GM21360 (cell line): ENCODE data around the gene EIF2B2.

Source experiments
- ATAC-seq: cut with Tn5 transposase; IDR thresholded peaks from one replicate; pipeline ENCODE4 v1.9.1; 2021; ENCODE audit warnings: mild to moderate bottlenecking, moderate library complexity; ENCODE audit not compliant: unreplicated experiment

EIF2B2 gene

GRCh38 chr14:74973905-74974363, 28.8 kb upstream of the EIF2B2 start:
- no peak for ATAC-seq

GRCh38 chr14:74974364-74975058, 28.2 kb upstream of the EIF2B2 start:
- ATAC-seq, result no peak

- ATAC-seq, result no peak
Observed at GRCh38 chr14:74975059-74975810, 27.5 kb upstream of the EIF2B2 start.

GRCh38 chr14:74976264-74977113, 26.2 kb upstream of the EIF2B2 start:
- ATAC-seq, result no peak

GRCh38 chr14:74977164-74977900, 25.4 kb upstream of the EIF2B2 start:
- no peak for ATAC-seq

- ATAC-seq, result no peak
Observed at GRCh38 chr14:74977901-74978385, 24.8 kb upstream of the EIF2B2 start.

- ATAC-seq, result no peak
Observed at GRCh38 chr14:74978416-74978947, 24.2 kb upstream of the EIF2B2 start.

- ATAC-seq, result no peak
Observed at GRCh38 chr14:74979029-74979428, 23.7 kb upstream of the EIF2B2 start.

- ATAC-seq, result no peak
Observed at GRCh38 chr14:74979442-74980397, 23.0 kb upstream of the EIF2B2 start.

- ATAC-seq, result no peak
Observed at GRCh38 chr14:74980398-74980730, 22.4 kb upstream of the EIF2B2 start.

- no peak for ATAC-seq
Observed at GRCh38 chr14:74980731-74981461, 21.8 kb upstream of the EIF2B2 start.

GRCh38 chr14:74981462-74981782, 21.3 kb upstream of the EIF2B2 start:
- ATAC-seq, result no peak

GRCh38 chr14:74981833-74982232, 20.9 kb upstream of the EIF2B2 start:
- no peak for ATAC-seq

- ATAC-seq, result no peak
Observed at GRCh38 chr14:74982661-74983060, 20.1 kb upstream of the EIF2B2 start.

- no peak for ATAC-seq
Observed at GRCh38 chr14:74983343-74983742, 19.4 kb upstream of the EIF2B2 start.

- ATAC-seq, result no peak
Observed at GRCh38 chr14:74984236-74985027, 18.3 kb upstream of the EIF2B2 start.

GRCh38 chr14:74985028-74985310, 17.8 kb upstream of the EIF2B2 start:
- ATAC-seq, result no peak

GRCh38 chr14:74985806-74986205, 16.9 kb upstream of the EIF2B2 start:
- no peak for ATAC-seq
